ENCODE data around the gene RPL7L1.
A peak's percentile ranks its signal among the peaks of the same experiment; 100 is the strongest.
"Not testable (repeated sequence)": the region's sequence is repeated elsewhere in the genome, so short reads cannot be mapped to it uniquely, and the experiment has no call there.

RPL7L1 gene

DNA sequence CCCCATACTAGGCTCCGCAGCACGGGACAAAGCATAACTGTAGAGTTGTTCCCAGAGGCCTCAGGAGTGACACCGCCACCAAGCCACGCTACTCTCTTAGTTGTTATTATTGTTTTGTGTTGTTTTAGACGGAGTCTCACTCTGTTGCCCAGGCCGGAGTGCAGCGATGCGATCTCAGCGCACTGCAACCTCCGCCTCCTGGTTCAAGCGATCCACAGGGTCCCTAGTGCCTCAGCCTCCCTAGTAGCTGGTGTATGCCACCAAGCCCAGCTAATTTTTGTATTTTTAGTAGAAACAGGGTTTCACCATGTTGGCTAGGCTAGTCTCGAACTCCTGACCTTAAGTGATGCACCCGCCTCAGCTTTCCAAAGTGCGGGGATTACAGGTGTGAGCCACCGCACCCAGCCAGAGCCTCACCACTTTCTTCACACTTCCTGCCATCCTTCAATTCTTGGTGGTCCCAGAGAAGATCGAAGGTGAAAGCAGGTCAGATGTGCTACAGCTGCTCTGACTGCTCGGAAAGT lies 11.8 kb downstream of the RPL7L1 start:
- no peak for DNase-seq (ENCODE audit: low read depth)

DNA sequence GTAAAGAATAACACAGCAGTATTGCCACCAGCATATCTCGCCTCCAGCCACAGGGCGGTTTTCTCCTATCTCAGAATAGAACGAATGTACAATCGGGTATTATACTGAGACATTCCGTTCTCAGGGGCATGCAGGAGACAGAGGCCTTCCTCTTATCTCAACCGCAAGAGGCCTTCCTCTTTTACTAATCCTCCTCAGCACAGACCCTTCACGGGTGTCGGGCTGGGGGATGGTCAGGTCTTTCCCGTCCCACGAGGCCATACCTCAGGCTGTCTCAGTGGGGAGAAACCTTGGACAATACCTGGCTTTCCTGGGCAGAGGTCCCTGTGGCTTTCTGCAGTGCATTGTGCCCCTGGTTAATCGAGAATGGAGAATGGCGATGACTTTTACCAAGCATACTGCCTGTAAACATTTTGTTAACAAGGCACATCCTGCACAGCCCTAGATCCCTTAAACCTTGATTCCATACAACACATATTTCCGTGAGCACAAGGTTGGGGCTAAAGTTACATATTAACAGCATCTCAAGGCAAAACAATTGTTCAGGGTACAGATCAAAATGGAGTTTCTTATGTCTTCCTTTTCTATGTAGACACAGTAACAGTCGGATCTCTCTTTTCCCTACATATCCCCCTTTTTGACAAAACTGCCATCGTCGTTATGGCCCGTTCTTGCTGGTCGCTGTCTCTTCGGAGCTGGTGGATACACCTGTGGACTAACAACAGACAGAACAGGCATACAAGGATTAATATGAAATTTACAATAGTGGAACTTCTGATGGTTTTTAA lies 14.8 kb downstream of the RPL7L1 start:
- not testable (repeated sequence) for DNase-seq (ENCODE audit: low read depth)

DNA sequence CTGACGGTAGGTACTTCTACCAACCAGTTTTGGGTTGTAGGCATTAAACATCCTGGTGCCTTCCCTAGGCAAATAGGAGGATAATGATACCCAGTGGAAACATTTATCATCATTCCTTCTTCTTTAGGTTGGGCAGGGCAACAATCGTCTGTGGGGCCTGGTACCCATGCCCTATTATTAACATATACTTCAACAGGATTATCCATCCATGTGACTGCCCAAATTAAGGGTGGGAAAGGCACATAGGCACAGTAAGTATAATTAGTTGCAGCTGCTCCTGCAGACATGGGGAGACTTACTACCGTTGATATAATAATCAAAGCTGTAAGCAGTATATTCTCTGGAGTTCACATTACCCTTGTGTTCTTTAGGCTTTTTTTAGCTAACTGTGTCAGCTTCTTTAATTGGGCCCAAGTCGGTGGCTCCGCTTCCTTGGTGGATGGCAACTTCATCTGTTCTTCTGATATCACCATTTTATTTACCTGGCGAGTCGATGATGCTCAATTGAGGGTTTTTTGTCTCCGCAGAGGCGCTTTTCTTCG lies 16.8 kb downstream of the RPL7L1 start:
- no peak for DNase-seq (ENCODE audit: low read depth)

DNA sequence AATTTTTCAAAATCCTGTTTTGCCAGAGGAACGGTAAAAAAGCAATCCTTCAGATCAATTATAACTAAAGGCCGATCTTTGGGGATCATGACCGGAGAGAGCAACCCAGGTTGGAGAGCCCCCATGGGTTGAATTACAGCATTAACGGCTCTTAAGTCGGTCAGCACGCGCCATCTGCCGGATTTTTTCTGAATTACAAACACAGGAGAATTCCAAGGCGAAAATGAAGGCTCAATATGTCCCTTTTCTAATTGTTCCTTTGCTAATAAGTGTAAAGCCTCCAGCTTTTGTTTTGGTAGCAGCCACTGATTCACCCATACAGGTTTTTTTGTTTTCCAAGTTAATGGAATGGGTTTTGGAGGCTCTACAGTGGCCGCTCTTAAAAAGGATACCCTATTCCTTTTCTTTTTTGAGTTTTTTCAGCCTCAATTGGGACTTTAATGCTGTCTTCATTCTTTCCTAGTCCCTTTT lies 19.5 kb downstream of the RPL7L1 start:
- DNase-seq (ENCODE audit: low read depth): peak; percentile 50

DNA sequence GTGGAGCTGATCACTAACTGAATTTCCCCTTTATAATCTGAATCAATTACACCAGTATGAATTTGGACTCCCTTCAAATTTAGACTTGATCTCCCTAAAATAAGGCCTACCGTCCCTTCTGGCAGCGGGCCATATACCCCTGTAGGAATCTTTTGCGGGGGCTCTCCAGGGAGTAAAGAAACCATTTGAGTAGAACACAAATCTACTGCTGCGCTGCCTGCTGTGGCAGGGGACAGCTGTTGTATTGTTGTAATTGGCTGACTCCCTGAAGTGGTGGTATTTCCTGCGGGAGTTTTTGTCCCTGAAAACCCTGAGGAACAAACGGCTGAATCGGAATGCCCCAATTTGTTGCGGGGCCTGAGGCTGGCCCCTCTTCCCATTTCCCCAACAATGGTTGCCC lies 20.5 kb downstream of the RPL7L1 start:
- no peak for DNase-seq (ENCODE audit: low read depth)

DNA sequence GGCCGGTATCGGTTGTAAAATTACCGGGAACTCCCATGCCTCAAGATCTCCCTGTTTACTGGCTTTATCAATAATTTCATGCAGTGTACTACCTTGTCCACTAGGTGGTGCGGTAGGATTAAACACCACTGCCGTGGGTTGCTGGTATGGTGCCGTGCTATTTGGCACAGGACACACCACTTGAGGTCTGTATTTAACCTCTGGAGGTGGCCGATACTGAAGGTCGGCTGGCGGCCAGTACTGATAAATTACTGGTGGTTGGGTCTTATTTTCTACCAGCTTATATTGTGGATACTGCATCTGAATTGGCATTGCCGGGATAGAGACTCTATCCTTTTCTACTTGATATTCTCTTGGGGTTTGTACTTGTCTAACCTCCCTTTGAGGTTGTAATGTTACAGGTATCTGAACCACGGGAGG lies 22.1 kb downstream of the RPL7L1 start:
- no peak for DNase-seq (ENCODE audit: low read depth)

DNA sequence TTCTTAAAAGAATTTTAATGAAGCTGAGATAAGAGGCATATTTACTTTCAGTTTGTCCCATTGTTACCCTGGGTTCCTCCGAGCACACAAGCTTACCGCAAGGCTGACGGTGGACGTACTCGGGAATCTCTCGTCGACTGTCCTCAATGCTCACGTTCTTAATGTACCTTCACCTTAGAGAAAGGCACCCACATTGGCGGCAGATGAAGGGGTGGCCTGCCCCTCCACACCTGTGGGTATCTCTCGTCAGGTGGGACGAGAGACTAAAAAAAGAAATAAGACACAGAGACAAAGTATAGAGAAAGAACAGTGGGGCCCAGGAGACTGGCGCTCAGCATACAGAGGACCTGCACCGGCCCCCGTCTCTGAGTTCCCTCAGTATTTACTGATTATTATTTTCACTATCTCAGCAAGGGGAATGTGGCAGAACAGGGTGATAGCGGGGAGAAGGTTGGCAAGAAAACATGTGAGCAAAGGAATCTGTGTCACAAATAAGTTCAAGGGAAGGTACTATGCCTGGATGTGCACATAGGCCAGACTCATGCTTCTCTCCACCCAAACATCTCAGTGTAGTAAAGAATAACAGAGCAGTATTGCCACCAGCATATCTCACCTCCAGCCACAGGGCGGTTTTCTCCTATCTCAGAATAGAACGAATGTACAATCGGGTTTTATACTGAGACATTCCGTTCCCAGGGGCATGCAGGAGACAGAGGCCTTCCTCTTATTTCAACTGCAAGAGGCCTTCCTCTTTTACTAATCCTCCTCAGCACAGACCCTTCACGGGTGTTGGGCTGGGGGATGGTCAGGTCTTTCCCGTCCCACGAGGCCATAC lies 23.2 kb downstream of the RPL7L1 start:
- DNase-seq (ENCODE audit: low read depth): not testable (repeated sequence)

DNA sequence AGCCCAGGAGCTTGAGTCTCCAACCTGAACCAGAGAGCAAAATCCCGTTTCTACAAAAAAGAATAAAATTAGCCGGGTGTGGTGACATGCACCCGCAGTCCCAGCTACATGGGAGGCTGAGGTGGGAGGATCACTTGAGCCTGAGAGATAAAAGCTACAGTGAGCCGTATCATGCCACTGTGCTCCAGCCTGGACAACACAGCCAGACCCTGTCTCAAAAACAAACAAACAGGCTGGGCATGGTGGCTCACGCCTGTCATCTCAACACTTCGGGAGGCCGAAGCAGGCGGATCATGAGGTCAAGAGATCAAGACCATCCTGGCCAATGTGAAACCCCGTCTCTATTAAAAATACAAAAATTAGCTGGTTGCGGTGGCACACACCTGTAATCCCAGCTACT lies 25.1 kb downstream of the RPL7L1 start:
- DNase-seq (ENCODE audit: low read depth): no peak

DNA sequence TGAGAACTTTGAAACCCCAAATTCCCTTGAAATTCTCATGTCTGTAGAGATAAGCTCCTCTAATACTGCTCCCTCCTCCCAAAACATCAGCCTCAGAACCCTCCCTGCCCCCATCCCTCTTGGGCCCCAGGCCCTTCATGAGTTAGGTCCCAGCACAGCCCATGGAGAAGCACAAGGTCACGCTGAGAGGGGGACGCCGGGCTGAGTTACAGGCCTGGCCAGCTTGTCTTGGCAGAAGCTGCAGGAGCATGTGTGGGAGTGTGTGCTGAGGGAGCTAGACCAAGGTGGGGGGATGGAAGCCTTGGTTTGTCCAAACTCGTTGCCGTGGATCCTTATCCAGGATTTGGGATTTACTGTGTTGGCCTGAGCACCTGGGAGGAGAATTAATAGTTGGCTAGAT lies 27.9 kb downstream of the RPL7L1 start:
- DNase-seq (ENCODE audit: low read depth): no peak

DNA sequence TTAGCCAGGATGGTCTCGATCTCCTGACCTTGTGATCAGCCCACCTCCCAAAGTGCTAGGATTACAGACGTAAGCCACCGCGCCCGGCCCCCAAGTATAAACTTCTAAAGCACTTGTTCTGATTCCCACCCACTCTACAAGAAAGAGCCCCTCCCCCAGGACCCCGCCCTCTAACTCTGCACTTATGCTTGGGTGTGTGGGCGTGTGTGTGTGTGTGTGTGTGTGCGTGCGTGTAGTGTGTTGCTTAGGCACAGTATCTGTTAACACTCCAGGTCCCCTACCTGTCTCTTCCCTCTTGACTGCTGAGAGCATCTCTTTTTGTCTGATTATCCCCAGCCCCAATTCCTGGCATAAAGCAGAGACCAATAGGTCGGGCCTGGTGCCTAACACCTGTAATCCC lies 30.4 kb downstream of the RPL7L1 start:
- no peak for DNase-seq (ENCODE audit: low read depth)

DNA sequence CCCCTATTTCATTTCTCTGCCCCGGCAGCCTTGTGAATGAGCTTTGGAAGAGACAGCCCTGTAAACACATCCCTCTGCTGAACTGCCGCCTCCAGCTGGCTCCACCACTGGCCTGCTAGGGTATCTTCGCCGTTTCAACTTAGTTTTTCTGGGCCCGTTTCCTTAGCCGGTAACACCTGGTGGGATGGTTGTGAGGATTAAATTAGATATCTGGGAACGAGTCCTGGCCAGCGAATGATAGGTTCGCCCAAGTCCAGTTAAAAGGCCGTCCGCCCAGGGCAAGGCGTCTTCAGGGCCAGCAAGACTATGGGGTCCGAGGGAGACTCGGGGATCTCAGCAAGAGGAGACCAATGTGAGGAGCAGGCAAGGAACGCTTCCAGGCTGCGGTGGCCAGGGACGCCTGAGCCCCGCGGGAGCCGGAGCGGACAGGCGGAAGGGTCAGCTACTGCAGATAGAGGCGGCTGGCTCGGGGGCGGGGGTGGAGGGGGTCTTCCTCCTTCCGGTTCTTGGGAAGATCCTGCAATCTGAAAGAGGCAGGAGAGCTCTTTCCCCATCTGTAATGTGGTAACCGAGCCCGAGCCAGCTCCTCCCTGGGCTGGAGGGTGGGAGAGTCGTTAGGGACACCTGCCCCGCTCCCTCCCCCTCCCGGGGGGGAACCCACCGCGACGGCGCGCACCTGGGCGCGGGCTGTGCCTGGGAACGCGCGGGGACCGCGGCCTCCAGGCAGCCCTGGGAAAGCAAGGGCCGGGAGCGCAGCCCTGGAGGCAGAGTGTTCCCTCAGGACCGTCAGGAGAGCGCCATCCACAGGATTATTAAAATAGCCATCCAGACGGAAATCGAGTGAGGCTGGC lies 32.0 kb downstream of the RPL7L1 start:
- no peak for DNase-seq (ENCODE audit: low read depth)

DNA sequence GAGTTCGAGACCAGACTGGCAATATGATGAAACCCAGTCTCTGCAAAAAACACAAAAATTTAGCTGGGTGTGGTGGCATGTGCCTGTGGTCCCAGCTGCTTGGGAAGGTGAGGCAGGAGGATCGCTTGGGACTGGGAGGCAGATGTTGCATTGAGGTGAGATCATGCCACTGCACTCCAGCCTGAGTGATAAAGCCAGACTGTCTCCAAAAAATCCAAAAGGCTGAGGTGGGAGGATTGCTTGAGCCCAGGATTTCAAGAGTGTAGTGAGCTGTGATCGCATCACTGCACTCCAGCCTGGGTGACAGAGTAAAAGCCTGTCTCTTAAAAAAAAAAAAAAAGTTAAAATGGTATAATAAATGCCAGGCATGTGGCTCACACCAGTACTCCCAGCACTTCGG lies 35.1 kb downstream of the RPL7L1 start:
- DNase-seq (ENCODE audit: low read depth): no peak

DNA sequence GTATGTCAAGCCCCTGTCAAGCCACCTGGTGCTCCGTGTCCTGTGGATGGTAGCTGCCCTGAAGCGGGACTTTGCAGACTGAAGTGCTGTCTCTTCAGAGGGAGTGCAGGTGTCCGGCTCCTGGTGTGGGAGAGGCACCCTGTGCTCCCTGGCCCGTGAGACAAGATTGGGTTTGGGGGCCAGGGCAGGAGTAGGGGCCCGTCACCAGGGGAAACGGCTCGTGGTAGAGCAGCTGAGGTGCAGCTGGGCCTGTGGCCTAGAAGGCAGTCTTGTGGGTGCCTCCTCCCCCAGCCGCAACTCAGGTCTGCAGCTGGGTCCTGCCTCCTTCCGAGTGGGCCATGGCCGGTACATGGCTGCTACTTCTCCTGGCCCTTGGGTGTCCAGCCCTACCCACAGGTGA lies 36.3 kb downstream of the RPL7L1 start, which contains the start of gene PTCRA:
TSS of gene PTCRA (plus strand) at position 322 of the 400 bp plus-strand sequence. CDS start at position 339, 17 bp downstream.
- DNase-seq (ENCODE audit: low read depth): no peak

DNA sequence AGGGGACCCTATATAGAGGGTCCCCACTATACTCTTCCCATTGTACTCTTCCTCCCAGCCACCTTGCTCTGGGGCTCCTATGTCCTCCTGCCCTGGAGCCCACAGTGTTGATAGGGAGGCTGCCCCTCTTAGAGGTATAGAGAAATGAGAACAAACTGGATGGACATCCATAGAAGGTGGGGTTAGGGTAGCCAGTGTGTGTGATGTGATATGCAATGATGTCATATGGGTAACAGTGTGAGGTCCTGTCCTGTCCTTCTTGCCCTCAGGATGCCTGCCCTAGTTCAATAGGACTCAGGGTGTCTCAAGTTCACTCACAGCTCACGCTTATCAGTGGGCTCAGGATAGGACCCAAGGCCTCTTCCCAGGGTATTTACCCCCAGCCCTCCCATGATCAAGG lies 36.9 kb downstream of the RPL7L1 start:
- no peak for DNase-seq (ENCODE audit: low read depth)

DNA sequence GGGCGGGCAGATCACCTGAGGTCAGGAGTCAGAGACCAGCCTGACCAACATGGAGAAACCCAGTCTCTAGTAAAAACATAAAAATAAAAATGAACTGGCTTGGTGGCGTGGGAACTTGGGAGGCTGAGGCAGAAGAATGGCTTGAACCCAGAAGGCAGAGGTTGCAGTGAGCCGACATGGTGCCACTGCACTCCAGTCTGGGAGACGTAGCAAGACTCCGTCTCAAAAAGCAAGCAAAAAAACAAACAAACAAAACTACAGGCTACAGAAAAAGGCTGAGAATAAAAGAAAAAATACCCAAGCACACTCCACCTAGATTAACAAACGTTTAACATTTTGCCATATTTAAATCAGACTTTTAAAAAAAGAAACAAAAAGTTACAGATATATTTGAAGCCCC lies 42.4 kb downstream of the RPL7L1 start:
- no peak for DNase-seq (ENCODE audit: low read depth)

DNA sequence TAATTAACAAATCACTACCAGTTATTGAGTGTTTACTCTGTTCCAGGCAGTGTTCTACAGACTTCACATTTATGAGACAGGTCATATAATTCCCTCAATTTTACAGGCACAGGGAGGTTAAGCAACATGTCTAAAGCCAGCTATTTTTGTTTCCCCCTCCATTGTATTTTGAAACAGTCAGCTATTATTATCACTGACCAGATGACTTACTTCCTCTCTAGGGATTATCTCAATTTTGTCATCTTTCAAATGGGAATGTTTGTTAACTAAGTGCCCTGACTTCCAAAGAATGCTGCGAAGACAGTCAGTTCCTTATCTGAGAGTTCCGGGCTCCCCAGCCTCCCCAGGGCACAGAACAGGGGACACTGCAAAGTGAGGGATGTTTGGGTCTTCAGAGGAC lies 44.2 kb downstream of the RPL7L1 start:
- no peak for DNase-seq (ENCODE audit: low read depth)

DNA sequence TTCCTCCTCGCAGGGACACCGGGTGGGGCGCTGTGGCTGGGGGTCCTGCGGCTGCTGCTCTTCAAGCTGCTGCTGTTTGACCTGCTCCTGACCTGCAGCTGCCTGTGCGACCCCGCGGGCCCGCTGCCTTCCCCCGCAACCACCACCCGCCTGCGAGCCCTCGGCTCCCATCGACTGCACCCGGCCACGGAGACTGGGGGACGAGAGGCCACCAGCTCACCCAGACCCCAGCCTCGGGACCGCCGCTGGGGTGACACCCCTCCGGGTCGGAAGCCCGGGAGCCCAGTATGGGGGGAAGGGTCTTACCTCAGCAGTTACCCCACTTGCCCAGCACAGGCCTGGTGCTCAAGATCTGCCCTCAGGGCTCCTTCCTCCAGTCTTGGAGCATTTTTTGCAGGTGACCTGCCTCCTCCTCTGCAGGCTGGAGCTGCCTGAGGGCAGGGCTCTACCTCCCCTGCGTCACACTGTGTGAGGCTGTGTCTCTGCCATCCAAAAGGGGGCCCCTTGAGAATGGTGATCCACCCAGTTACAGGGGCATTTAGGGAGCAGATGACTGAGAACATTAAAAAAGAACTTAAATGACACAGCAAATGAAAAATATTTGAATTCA lies 45.9 kb downstream of the RPL7L1 start:
- no peak for DNase-seq (ENCODE audit: low read depth)

DNA sequence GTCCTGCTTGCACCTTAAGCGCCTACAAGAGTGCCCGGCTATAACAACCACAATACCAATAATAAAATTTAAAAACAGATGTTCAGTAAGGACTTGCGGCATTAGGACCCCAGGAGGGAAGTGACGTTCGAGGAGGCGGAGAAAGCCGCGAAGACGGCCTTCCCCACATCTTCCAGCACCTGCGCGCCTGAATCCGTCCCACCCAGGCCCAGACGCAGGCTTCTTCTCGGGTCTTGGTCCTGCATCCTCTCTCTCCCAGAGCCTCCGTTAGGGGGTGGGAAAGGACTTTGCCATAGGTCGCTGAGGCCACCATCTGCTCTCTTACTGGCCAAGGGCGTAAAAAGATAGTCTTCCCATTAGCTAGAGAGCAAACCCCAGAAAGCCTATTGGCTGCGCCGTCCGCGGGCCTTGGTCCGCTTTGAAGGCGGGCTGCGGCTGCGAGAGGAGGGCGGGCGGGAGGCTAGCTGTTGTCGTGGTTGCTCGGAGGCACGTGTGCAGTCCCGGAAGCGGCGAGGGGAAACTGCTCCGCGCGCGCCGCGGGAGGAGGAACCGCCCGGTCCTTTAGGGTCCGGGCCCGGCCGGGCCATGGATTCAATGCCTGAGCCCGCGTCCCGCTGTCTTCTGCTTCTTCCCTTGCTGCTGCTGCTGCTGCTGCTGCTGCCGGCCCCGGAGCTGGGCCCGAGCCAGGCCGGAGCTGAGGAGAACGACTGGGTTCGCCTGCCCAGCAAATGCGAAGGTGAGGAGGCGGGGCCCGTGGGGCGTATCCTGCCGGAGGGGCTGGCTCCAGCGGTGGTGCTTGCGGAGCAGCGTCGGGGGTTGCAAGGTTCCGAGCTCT lies 49.8 kb downstream of the RPL7L1 start, which contains the start of gene CNPY3:
TSS of gene CNPY3 (plus strand) at position 495 of the 835 bp plus-strand sequence. CDS start at position 586, 91 bp downstream.
- peak; percentile 89 for DNase-seq (ENCODE audit: low read depth)

DNA sequence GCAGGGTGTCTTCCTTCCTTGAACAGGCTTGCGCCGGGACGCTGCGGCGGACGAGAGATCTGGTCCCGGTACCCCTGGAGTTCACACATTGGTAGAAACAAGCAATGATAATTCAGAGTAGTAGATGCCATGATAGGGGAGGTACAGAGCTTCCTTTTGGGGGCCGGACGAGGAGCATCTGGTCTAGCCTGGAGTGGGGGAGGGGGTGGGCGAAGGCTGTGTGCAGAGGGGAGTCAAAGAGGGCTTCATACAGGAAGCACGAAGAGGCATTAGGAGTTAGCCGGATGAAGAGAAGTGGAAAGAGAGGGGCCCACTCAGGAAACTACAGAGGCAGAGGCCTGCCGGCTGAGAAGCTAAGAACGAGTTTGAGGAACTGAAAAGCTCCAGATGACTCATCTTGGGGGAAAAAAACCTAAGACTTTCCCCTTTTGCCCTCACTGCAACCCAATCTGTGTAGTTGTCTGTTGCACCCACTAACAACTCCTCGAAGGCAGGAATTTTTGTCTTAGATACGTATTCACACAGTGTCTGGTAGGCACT lies 50.5 kb downstream of the RPL7L1 start:
- DNase-seq (ENCODE audit: low read depth): peak; percentile 50

DNA sequence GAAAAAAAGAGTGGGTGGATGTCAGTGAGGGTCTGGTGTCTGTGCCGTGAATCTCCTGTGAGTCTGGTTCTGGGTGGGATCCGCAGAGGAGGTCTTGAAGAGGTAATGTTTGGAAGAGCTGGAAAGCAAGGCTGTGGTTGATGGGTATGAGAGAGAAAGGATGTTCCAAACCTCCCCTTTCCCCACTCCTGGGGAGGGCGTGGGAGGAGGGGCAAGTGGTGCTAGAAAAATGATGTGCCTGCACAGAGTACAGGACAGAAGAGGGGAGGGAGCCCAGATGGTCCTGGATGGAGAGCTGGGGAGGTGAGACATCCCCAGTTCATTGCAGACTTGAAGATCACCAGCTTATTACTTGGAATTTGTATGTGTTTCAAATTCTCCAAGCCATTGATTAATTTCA lies 53.0 kb downstream of the RPL7L1 start:
- no peak for DNase-seq (ENCODE audit: low read depth)
